Anterior cingulate cortex (tissue), 58 donors: ENCODE results near the gene GMFB.

Source experiments
- DNase-seq, 58 donors: peaks; one replicate each; lab custom pipeline; 2025; lab: John Stamatoyannopoulos, UW

The GMFB gene

DNA sequence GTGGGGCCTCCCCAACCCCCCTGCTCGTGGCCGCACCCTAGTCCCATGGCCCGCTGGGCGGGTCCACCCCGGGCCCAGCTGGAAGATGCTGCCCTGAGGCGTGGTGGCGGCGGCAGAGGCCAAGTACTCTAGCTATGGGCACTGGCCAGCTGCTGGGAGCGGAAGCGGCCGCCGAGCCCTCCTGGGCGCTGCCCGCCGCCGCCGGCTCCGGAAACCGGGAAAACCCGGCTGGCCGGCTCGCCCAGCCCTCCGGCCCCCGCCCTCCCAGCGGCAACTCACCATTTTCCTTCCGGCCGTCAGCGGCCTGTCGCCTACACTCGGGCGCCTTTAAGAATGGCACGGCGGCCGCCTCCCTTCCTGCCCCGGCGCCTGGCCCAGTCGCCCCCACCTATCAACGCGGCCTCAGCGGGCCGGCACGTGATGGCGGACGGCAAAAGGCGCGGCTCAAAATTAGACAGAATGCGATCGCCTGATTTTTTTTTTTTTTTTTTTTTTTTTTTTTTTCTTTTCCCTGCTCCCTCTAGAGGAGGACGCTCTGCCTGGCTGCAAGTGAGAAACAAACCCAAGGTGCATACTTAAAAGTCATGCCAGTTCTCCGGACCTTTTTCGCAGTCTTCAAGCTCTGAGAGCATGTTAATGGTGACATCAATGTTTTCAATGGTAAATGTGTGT lies at the start of gene GMFB:
Gene GMFB, minus strand, starts transcription at position 335 of the 672 bp plus-strand sequence. Its CDS starts 53 bp downstream, at position 282.
- DNase-seq: peak; percentile 22 to 91 (median 83)

DNA sequence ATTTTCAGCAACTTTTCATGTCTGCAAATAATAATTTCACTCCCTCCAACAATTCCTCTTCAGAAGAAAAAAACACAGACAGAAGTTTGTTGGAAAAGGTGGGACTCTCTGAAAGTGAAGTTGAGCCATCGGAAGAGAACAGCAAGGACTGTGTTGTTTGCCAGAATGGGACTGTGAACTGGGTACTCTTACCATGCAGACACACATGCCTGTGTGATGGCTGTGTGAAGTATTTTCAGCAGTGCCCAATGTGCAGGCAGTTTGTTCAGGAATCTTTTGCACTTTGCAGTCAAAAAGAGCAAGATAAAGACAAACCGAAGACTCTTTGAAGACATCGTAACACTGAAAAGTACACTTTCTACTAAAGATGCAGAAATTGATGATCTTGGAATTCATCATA lies 49.3 kb upstream of the GMFB start:
- no peak for DNase-seq

GRCh38 chr14:54537651-54538050 lies 48.9 kb upstream of the GMFB start:
- DNase-seq: no peak

DNA sequence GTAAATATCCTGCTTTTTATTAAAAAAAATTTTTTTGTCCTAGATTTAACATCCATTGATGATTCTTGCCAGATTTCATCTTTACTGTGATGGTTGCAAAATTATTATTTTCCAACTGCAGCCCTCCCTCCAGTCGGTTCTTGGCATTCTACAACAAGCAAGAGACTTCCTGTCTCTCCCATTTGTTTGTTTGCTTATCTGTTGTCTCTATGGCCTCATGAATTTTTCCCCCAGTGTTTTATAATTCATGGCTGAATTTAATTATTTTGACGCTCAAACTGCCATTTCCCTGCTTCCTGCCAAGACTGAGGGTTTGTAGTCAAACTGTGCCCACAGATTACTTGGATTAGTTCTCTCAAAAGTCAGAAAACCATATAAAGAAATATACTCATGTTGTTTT lies 46.9 kb upstream of the GMFB start:
- DNase-seq: no peak

DNA sequence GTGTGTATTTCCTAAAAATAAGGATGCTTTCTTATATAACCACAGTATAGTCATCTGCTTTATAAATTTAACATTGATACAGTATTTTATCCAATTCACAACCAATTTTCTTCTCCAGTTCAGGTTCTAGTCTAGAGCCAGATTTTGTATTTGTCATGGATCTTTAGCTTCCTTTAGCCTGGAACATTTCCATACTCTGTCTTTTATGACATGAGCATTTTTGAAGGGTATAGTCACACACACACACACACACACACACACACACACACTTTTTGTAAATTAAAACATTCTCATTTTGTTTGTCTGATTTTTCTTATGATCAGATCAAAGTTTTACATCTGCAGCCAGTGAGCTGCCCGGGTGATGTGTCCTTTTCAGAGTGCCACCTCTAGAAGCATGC lies 46.3 kb upstream of the GMFB start:
- no peak for DNase-seq

- no peak for DNase-seq
Observed at GRCh38 chr14:54533100-54533499, 44.3 kb upstream of the GMFB start.

DNA sequence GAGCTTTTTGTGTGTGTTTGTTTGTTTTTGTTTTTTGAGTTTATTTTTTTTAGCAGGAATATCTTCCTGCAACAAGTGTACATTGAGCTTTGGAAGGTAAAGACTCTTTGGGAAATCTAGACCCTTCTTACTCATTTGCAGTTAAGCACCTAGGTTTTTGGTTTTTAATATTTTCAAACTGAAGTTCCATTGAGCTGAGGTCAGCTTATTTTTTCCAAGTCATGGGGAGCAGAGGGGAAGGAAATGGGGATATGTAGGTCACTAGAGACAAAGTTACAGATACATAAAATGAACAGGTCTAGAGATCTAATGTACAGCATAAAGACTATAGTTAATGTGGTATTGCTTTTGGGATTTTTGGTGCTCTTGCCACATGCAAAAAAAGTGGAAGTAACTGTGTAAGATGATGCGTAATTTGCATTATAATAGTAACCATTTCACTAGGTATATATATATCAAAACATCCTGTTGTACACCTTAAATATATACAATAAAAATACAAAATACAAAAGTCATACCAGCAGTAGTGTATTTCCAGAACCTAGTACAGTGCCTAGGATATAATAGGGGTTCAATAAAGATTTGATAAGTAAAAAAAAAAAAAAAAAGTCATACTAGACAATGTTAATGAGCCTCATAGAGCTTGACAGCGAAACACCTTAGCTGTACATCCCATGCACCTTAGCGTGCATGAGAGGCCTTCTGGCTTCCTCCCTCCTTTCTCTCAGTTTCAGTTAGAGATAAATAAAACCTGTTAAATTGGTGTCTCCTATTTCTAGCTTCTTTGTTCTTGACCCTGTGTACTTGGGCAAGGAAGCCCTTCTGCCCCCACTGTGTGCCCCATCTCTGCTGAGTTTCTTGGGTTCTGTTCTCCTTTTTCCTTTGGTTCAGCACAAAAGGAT lies 43.6 kb upstream of the GMFB start:
- no peak for DNase-seq

- no peak for DNase-seq
Observed at GRCh38 chr14:54529811-54530210, 41.0 kb upstream of the GMFB start.

DNA sequence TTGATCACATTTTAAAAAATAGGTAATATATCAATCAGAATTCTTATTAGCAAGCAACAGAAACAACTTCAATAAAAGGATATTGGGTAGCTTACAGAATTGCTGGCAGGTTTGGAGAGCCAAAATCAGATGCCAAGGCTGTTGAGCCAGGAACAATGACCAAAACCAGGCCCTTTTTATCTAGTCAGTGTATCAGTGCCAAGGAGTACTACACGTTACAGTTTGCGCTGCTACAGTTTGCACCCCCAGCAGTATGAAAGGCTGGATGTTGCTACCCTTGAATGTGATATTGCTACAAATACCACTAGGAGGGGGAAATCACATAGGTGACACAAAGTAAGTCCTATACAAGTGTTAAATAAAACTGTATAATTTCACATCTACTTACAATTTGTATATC lies 40.2 kb upstream of the GMFB start:
- DNase-seq: no peak

- DNase-seq: no peak
Observed at GRCh38 chr14:54524410-54524809, 35.6 kb upstream of the GMFB start.

- no peak for DNase-seq
Observed at GRCh38 chr14:54516709-54517108, 27.9 kb upstream of the GMFB start.

DNA sequence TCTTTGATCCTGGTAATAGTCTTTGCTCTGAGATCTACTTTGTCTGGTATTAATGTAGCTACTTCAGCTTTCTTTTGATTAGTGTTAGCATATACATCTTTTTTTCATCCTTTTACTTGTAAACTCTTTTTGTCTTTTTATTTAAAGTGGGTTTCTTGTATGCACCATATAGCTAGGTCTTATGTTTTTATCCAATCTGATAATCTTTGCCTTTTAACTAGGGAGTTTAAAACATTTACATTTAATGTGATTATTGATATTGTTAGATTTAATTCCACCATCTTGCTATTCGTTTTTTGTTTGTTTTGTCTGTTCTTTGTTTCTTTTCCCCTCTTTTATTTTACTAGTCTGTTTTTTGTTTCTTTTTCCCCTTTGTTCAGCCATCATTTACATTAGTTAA lies 26.9 kb upstream of the GMFB start:
- DNase-seq: no peak

DNA sequence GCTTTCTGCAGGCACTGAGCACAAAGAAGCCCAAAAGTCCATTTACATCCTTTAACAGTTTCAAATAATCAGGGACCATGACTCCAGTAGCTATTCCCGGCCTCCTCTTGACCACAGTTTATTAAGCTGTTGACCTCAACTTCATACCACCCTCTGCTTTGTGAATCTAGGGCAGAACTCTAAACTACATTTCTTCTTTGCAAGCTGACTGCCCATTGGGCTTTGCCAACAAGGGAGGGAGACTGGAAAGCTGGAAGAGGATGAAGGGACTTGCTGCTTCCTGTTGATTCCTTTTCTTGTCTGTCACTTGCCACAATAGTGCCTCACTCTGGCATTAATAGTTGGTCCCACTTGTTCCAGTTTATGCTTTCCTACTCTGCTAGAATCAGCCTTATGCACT lies 23.6 kb upstream of the GMFB start:
- DNase-seq: peak in 16 of 58 donors; percentile 4 to 70 (median 16)

DNA sequence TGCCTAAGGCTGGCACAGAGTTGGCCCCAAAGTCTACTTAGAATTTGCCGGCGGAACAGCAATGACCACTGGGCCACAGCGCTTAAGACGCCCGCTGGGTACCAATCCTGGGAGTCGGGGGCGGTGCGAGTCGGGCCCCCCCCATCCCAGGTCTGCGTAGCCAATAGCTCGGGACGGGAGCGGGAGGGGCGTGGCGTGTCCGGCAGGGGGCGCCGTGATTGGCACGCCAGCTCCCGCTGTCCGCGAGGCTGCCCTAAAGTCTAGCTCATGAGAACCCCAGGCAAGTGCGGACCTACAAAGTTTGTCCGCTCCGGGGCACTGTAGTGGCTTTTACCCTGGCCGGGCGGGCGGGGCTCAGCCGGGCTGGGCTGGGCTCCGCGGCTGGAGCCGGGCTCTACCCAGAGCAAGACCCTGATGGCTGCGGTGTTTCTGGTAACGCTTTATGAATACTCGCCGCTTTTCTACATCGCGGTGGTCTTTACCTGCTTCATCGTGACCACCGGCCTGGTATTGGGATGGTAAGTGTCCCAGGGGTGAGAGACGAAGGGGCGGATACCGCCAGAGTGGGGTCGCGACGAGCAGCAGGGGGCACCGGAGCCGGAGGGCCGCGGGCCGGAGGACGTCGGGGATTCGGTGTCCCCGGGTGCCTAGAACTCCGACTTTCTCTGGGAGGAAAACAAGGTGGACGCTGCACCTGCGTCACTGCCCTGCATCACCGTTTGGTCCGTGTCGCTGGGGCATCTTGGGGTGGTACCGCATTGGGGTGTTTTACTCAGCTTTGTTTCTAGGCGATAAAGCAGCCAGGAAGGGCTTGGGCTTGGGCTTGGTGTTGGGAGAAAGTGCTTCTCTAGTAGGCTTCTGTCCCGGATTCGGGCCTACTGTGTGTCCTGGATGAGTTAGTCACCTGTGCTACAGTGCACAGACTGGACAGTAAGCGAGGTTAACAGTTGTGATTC lies 21.0 kb upstream of the GMFB start, which contains the start of gene CGRRF1:
Gene CGRRF1, plus strand, starts transcription at position 361 of the 956 bp plus-strand sequence. Its CDS starts 54 bp downstream, at position 415.
- peak; percentile 64 to 100 (median 98) for DNase-seq

DNA sequence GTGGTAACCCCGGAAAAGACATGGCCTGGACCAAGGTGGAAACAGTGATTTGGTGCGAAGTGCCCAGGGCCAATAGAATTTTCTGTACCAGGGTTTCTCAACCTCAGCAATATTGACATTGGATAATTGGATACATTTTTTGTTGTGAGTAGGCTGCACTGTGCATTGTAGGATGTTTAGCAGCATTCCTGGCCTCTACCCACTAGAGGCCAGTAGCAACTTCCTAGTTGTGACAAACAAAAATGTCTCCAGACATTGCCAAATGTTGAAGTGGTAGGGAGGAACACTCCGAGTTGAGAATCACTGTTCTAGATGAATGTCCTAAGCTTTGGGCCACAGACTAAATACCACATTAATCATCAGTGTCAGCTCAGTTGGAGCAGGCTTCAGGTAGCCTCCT lies 14.7 kb upstream of the GMFB start:
- peak in 2 of 58 donors; percentile 9 to 12 for DNase-seq

GRCh38 chr14:54502602-54503001 lies 13.8 kb upstream of the GMFB start:
- DNase-seq: no peak

DNA sequence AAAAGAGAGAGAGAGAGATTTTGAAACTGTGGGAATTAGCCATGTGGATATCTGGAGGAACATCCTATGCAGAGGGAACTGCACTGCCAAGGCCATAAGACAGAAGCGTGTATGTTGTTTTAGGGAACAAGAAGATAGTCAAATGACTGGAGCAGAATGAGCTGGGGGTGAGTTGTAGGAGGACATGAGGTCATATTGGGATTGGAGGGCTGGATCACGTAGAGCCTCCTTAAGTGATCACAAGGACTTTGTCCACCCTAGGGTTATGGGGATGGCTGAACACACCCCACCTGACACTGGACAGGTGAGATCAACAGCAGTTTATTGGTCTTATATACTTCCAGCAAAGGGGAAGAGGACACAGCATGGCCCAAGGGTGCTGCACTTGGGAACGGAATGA lies 12.7 kb upstream of the GMFB start:
- no peak for DNase-seq

DNA sequence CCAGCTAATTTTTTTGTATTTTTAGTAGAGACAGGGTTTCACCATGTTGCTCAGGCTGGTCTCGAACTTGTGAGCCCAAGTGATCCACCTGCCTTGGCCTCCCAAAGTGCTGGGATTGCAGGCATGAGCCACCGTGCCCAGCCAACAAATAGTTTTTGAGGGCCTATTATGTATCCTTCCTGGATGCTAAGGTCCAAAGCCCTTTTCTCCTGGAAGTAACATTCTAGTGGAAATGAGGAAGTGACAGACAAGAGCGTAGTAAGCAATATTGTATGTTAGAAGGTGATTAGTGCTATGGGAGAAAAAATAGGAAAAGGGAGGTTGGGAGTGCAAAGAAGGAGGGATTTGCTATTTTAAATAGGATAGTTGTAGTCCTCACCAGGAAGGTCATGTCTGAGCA lies 12.0 kb upstream of the GMFB start:
- no peak for DNase-seq

- no peak for DNase-seq
Observed at GRCh38 chr14:54498579-54498978, 9.8 kb upstream of the GMFB start.

DNA sequence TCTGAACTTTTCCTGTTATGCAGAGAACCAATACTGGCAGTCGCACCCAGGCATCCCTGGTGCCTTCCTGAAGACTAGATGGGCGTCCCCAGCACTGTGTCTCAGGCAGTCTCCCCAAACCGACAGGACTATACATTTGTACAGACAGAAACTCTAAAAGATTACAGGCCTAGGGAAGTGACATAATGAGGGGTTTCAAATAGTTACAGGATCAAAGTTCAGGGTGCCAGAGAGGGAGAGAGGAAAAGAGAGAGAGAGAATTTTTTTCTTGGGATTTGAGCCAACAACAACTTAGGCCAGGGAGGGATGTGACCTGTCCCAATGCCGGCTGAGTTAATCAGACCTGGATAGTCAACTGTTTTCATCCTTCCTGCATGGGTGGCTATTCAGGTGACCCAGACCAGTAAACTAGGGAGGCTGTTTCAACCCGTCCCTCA lies 9.3 kb upstream of the GMFB start:
- DNase-seq: no peak
